Liver (tissue), 9 donors: ENCODE results near the gene SHROOM2. TPM values are rescaled to one million over a fixed set of nuclear protein-coding genes. Genes with fewer than 3 reads are reported as not detected.

Source experiments
- DNase-seq: peaks from one replicate; pipeline ENCODE4 v3.0.0-alpha.2; 2017; ENCODE audit warnings: low spot score
- H3K27ac ChIP-seq, 2 donors: one replicate each; pipeline ENCODE4 v1.7.0; 2013; ENCODE audit warnings: inconsistent platforms in 2 of 2, low read length in 2 of 2, control low read depth in 1 of 2, low read depth in 1 of 2, mild to moderate bottlenecking in 1 of 2
- H3K27me3 ChIP-seq, 4 donors: one replicate each; pipeline versions ENCODE4 v1.6.1 to v1.7.0; 2013; ENCODE audit warnings: low read length in 3 of 4, inconsistent platforms in 1 of 4, mild to moderate bottlenecking in 1 of 4, moderate library complexity in 1 of 4; ENCODE audit not compliant: control insufficient read depth in 4 of 4, insufficient read depth in 4 of 4
- H3K36me3 ChIP-seq, 4 donors: one replicate each; pipeline versions ENCODE4 v1.6.1 to v1.7.0; 2013; ENCODE audit warnings: low read length in 3 of 4, mild to moderate bottlenecking in 3 of 4, low read depth in 1 of 4, moderate library complexity in 1 of 4; ENCODE audit not compliant: control insufficient read depth in 4 of 4, insufficient read depth in 3 of 4
- H3K4me1 ChIP-seq, 4 donors: one replicate each; pipeline versions ENCODE4 v1.6.1 to v1.7.0; 2013; ENCODE audit warnings: low read length in 3 of 4, mild to moderate bottlenecking in 3 of 4, moderate library complexity in 1 of 4; ENCODE audit not compliant: control insufficient read depth in 4 of 4, insufficient read depth in 4 of 4
- H3K4me3 ChIP-seq, 3 donors: one replicate each; pipeline versions ENCODE4 v1.6.1 to v1.7.0; 2013; ENCODE audit warnings: low read length in 3 of 3, control low read depth in 1 of 3, low read depth in 1 of 3, mild to moderate bottlenecking in 1 of 3
- H3K9ac ChIP-seq, 2 donors: one replicate each; pipeline ENCODE4 v1.7.0; 2013; ENCODE audit warnings: low read length in 2 of 2, mild to moderate bottlenecking in 2 of 2, moderate library complexity in 2 of 2, control low read depth in 1 of 2, low read depth in 1 of 2
- H3K9me3 ChIP-seq, 4 donors: one replicate each; pipeline versions ENCODE4 v1.6.1 to v1.7.0; 2013; ENCODE audit warnings: low read length in 3 of 4; ENCODE audit not compliant: control insufficient read depth in 4 of 4
- ATF3 ChIP-seq: IDR thresholded peaks from 2 replicates; pipeline ENCODE4 v1.6.1; 2016; ENCODE audit warnings: antibody characterized with exemption
- EGR1 ChIP-seq, 2 donors: IDR thresholded peaks; 2 replicates each; pipeline ENCODE4 v1.6.1; 2016 to 2018; ENCODE audit warnings: antibody characterized with exemption in 2 of 2, low read depth in 2 of 2
- FOXA1 ChIP-seq: IDR thresholded peaks from 2 replicates; pipeline ENCODE4 v1.6.1; 2016; ENCODE audit warnings: antibody characterized with exemption
- FOXA2 ChIP-seq: IDR thresholded peaks from 2 replicates; pipeline ENCODE4 v1.6.1; 2016; ENCODE audit warnings: antibody characterized with exemption
- GABPA ChIP-seq, 2 donors: IDR thresholded peaks in 1 of 2; conservative IDR thresholded peaks in 1 of 2; 2 replicates each; pipeline ENCODE4 v1.6.1; 2016; ENCODE audit warnings: antibody characterized with exemption in 2 of 2, mild to moderate bottlenecking in 1 of 2, moderate library complexity in 1 of 2
- HNF4A ChIP-seq, 2 donors: conservative IDR thresholded peaks; 2 replicates each; pipeline ENCODE4 v1.6.1; 2016; ENCODE audit warnings: antibody characterized with exemption in 2 of 2, mild to moderate bottlenecking in 2 of 2
- HNF4G ChIP-seq: IDR thresholded peaks from 2 replicates; pipeline ENCODE4 v1.6.1; 2016; ENCODE audit warnings: antibody characterized with exemption
- JUND ChIP-seq, 2 donors: IDR thresholded peaks; 2 replicates each; pipeline ENCODE4 v1.6.1; 2016; ENCODE audit warnings: antibody characterized with exemption in 2 of 2
- NR2F2 ChIP-seq: IDR thresholded peaks from 2 replicates; pipeline ENCODE4 v1.6.1; 2016; ENCODE audit warnings: antibody characterized with exemption
- RAD21 ChIP-seq, 2 donors: IDR thresholded peaks; 2 replicates each; pipeline ENCODE4 v1.6.1; 2016; ENCODE audit warnings: antibody characterized with exemption in 2 of 2, mild to moderate bottlenecking in 2 of 2
- RXRA ChIP-seq, 2 donors: IDR thresholded peaks; 2 replicates each; pipeline ENCODE4 v1.6.1; 2017 to 2018; ENCODE audit warnings: antibody characterized with exemption in 2 of 2, mild to moderate bottlenecking in 1 of 2
- SP1 ChIP-seq: IDR thresholded peaks from 2 replicates; pipeline ENCODE4 v1.6.1; 2018; ENCODE audit warnings: antibody characterized with exemption, mild to moderate bottlenecking
- TAF1 ChIP-seq: conservative IDR thresholded peaks from 2 replicates; pipeline ENCODE4 v1.6.1; 2016; ENCODE audit warnings: antibody characterized with exemption, mild to moderate bottlenecking
- YY1 ChIP-seq: IDR thresholded peaks from 2 replicates; pipeline ENCODE4 v1.6.1; 2016; ENCODE audit warnings: antibody characterized with exemption, mild to moderate bottlenecking
- WGBS: extraction: QIAGEN DNeasy Blood & Tissue Kit; methylation state at CpG from one replicate; pipeline ENCODE4 v1.1.7; 2013; 5-methylcytosine and 5-hydroxymethylcytosine counted together
- polyA plus RNA-seq, 2 donors: library from polyadenylated mRNA; stranded (reverse) in 1 of 2; unstranded in 1 of 2; fragments of 200-250 nt in 1 of 2; fragments of >200 nt in 1 of 2; fragmentation: Nextera tagmentation in 1 of 2; extraction: Ambion mirVana in 1 of 2; gene quantifications; one replicate each; pipeline versions ENCODE4 v1.2.1 to v1.2.3, GENCODE V29; 2013 to 2015
- total RNA-seq, 2 donors: library from RNA; depleted of rRNA; stranded (reverse); fragments of >200 nt; gene quantifications; one replicate each; pipeline ENCODE4 v1.2.3, GENCODE V29; 2014
- TF ChIP-seq, protein P1 (sequence below): IDR thresholded peaks from 2 replicates; pipeline ENCODE4 v1.6.1; 2016; ENCODE audit warnings: antibody characterized with exemption
- TF ChIP-seq, protein P2 (sequence below): IDR thresholded peaks from 2 replicates; pipeline ENCODE4 v1.6.1; 2016; ENCODE audit warnings: antibody characterized with exemption, mild to moderate bottlenecking
- TF ChIP-seq, protein P3 (sequence below): IDR thresholded peaks from 2 replicates; pipeline ENCODE4 v1.6.1; 2016; ENCODE audit warnings: antibody characterized with exemption
- TF ChIP-seq, protein P4 (sequence below): fragments of 150-350 bp; IDR thresholded peaks from 2 replicates; pipeline ENCODE4 v1.5.1; 2017; ENCODE audit warnings: improper control_type of control experiment, low read depth, low read length; ENCODE audit not compliant: missing input control
- donor health status: healthy.
- donor health status: healthy.
- donor health status: healthy.
- donor health status: healthy.
- donor health status: healthy.

The SHROOM2 gene
- total and polyA plus RNA-seq, 4 donors = 1.1 to 5.4 (median 3.6) TPM

DNA sequence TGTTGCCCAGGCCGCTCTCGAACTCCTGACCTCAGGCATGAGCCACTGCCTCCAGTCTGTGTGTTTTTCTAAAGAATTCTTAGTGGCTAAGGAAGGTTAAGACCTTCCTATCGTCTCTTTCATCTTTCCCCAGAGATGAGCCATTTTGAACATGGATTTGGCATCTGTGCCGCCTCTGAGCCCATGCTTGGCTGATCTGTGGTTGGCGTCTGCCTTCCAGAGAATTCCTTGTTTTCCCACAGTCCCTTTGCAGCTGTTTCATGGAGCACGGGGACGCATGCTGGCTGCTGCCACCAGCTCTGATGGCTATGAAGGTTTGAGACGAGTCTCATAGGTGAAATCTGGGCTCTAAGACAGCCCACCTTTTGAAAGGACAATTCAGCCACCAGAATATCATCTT, 60.4 kb downstream of the SHROOM2 start:
- TF ChIP-seq GABPA (IDR thresholded peaks at IDR 0.05 in 1 of 2, conservative IDR thresholded peaks at IDR 0.05 in 1 of 2) (no peak), EGR1 (IDR thresholded peaks at IDR 0.05; ENCODE audit: low read depth in 2 of 2) (no peak), RXRA (IDR thresholded peaks at IDR 0.05) (no peak), TAF1 (no peak), HNF4G (no peak), FOXA2 (no peak), FOXA1 (no peak), HNF4A (conservative IDR thresholded peaks at IDR 0.05) (no peak), ATF3 (no peak), YY1 (no peak), JUND (IDR thresholded peaks at IDR 0.05) (no peak), NR2F2 (no peak), RAD21 (IDR thresholded peaks at IDR 0.05) (no peak), SP1 (no peak)
- TF ChIP-seq, protein P1, sequence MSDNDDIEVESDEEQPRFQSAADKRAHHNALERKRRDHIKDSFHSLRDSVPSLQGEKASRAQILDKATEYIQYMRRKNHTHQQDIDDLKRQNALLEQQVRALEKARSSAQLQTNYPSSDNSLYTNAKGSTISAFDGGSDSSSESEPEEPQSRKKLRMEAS = no peak
- TF ChIP-seq, protein P2, sequence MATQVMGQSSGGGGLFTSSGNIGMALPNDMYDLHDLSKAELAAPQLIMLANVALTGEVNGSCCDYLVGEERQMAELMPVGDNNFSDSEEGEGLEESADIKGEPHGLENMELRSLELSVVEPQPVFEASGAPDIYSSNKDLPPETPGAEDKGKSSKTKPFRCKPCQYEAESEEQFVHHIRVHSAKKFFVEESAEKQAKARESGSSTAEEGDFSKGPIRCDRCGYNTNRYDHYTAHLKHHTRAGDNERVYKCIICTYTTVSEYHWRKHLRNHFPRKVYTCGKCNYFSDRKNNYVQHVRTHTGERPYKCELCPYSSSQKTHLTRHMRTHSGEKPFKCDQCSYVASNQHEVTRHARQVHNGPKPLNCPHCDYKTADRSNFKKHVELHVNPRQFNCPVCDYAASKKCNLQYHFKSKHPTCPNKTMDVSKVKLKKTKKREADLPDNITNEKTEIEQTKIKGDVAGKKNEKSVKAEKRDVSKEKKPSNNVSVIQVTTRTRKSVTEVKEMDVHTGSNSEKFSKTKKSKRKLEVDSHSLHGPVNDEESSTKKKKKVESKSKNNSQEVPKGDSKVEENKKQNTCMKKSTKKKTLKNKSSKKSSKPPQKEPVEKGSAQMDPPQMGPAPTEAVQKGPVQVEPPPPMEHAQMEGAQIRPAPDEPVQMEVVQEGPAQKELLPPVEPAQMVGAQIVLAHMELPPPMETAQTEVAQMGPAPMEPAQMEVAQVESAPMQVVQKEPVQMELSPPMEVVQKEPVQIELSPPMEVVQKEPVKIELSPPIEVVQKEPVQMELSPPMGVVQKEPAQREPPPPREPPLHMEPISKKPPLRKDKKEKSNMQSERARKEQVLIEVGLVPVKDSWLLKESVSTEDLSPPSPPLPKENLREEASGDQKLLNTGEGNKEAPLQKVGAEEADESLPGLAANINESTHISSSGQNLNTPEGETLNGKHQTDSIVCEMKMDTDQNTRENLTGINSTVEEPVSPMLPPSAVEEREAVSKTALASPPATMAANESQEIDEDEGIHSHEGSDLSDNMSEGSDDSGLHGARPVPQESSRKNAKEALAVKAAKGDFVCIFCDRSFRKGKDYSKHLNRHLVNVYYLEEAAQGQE = no peak
- TF ChIP-seq, protein P3, sequence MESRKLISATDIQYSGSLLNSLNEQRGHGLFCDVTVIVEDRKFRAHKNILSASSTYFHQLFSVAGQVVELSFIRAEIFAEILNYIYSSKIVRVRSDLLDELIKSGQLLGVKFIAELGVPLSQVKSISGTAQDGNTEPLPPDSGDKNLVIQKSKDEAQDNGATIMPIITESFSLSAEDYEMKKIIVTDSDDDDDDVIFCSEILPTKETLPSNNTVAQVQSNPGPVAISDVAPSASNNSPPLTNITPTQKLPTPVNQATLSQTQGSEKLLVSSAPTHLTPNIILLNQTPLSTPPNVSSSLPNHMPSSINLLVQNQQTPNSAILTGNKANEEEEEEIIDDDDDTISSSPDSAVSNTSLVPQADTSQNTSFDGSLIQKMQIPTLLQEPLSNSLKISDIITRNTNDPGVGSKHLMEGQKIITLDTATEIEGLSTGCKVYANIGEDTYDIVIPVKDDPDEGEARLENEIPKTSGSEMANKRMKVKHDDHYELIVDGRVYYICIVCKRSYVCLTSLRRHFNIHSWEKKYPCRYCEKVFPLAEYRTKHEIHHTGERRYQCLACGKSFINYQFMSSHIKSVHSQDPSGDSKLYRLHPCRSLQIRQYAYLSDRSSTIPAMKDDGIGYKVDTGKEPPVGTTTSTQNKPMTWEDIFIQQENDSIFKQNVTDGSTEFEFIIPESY = no peak
- TF ChIP-seq, protein P4, sequence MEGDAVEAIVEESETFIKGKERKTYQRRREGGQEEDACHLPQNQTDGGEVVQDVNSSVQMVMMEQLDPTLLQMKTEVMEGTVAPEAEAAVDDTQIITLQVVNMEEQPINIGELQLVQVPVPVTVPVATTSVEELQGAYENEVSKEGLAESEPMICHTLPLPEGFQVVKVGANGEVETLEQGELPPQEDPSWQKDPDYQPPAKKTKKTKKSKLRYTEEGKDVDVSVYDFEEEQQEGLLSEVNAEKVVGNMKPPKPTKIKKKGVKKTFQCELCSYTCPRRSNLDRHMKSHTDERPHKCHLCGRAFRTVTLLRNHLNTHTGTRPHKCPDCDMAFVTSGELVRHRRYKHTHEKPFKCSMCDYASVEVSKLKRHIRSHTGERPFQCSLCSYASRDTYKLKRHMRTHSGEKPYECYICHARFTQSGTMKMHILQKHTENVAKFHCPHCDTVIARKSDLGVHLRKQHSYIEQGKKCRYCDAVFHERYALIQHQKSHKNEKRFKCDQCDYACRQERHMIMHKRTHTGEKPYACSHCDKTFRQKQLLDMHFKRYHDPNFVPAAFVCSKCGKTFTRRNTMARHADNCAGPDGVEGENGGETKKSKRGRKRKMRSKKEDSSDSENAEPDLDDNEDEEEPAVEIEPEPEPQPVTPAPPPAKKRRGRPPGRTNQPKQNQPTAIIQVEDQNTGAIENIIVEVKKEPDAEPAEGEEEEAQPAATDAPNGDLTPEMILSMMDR = no peak
- DNase-seq = no peak
- H3K9me3 ChIP-seq = no peaks in the 10 kb centered on the region
- 98% methylated on average over 8 of the region's 8 CpGs for WGBS
- H3K36me3 ChIP-seq = peaks cover 0 to 2% (median 0%) of the 10 kb centered on the region in 4 donors
- H3K27ac ChIP-seq = no peak overlapping the region
- H3K9ac ChIP-seq = no peak overlapping the region
- no peak overlapping the region for H3K4me3 ChIP-seq
- no peaks in the 10 kb centered on the region for H3K27me3 ChIP-seq
- H3K4me1 ChIP-seq = peaks cover 0 to 2% (median 0%) of the 10 kb centered on the region in 4 donors
